Spinal cord (tissue), 10 donors: ENCODE measurements around the gene AGMO. TPM values are rescaled to one million over a fixed set of nuclear protein-coding genes. Genes with fewer than 3 reads are reported as not detected.

Experiments used
- DNase-seq, 6 donors: peaks; one replicate each; pipeline versions ENCODE4 v3.0.0 to v3.0.0-alpha.2; 2013 to 2015; ENCODE audit warnings: low spot score in 6 of 6, low read depth in 4 of 6
- H3K27ac ChIP-seq: one replicate; pipeline ENCODE4 v1.5.1; 2013; ENCODE audit warnings: low read depth, low read length, control low read depth
- H3K27me3 ChIP-seq: one replicate; pipeline ENCODE4 v1.6.1; 2013; ENCODE audit warnings: low read length; ENCODE audit not compliant: control insufficient read depth, insufficient read depth
- H3K36me3 ChIP-seq: one replicate; pipeline ENCODE4 v1.6.1; 2013; ENCODE audit warnings: low read length; ENCODE audit not compliant: control insufficient read depth, insufficient read depth
- H3K4me1 ChIP-seq: one replicate; pipeline ENCODE4 v1.6.1; 2013; ENCODE audit warnings: low read length; ENCODE audit not compliant: control insufficient read depth, insufficient read depth
- H3K4me3 ChIP-seq: one replicate; pipeline ENCODE4 v1.5.1; 2013; ENCODE audit warnings: low read depth, low read length, control low read depth
- H3K9me3 ChIP-seq: one replicate; pipeline ENCODE4 v1.6.1; 2013; ENCODE audit warnings: low read length; ENCODE audit not compliant: control insufficient read depth, insufficient read depth
- WGBS: methylation state at CpG from one replicate; pipeline ENCODE4 v1.1.5; 2013; ENCODE audit warnings: missing lambda C conversion rate; ENCODE audit not compliant: insufficient coverage; 5-methylcytosine and 5-hydroxymethylcytosine counted together
- long read RNA-seq, 4 donors: transcript quantifications; one replicate each; lab custom pipeline, GENCODE V29; 2026
- polyA plus RNA-seq, 2 donors: library from polyadenylated mRNA; unstranded; fragments of 120-200 nt; gene quantifications; one replicate each; pipeline ENCODE4 v1.2.1, GENCODE V29; 2013; ENCODE audit not compliant: insufficient read length in 2 of 2
- total RNA-seq, 2 donors: library from RNA; depleted of rRNA in 1 of 2; stranded (reverse); fragments of 120-200 nt in 1 of 2; fragments of >200 nt in 1 of 2; gene quantifications; one replicate each; pipeline versions ENCODE4 v1.2.3 to v1.2.4, GENCODE V29; 2013 to 2014
- donor health status: healthy.

The AGMO gene
- total RNA-seq = 1 to 10 TPM; 1.8 to 2.9 TPM
- under 1 TPM; 0.30 to 0.32 TPM for polyA plus RNA-seq
- long read RNA-seq, donor 1 = 0 reads
- long read RNA-seq, donor 2 = 0 reads
- long read RNA-seq, donor 3 = 0 reads
- long read RNA-seq, donor 4 = 0 reads

- Histone ChIP-seq H3K4me1 (no peaks in the 10 kb centered on the region), H3K27me3 (no peaks in the 10 kb centered on the region), H3K4me3 (no peak within 1 kb of the TSS), H3K27ac (peak within 1 kb of the TSS; percentile 72), H3K9me3 (no peaks in the 10 kb centered on the region), H3K36me3 (no peaks in the 10 kb centered on the region)
- DNase-seq = peak in 2 of 6 donors; percentile 50 to 60
- no CpG with 5 or more reads among the region's 5 CpGs for WGBS
Measured at GRCh38 chr7:15561835-15562234, at the start of gene AGMO. Gene AGMO (minus strand): TSS chr7:15562015.

GRCh38 chr7:15610503-15610902 is 48.7 kb upstream of the AGMO start:
- DNase-seq = peak in 1 of 6 donors; percentile 67
- H3K4me3 ChIP-seq = no peak overlapping the region
- no CpG with 5 or more reads among the region's 2 CpGs for WGBS
- no peaks in the 10 kb centered on the region for H3K27me3 ChIP-seq
- no peaks in the 10 kb centered on the region for H3K4me1 ChIP-seq
- no peaks in the 10 kb centered on the region for H3K9me3 ChIP-seq
- no peak overlapping the region for H3K27ac ChIP-seq
- no peaks in the 10 kb centered on the region for H3K36me3 ChIP-seq

- WGBS = no CpG with 5 or more reads among the region's 2 CpGs
- no peak overlapping the region for H3K4me3 ChIP-seq
- H3K4me1 ChIP-seq = no peaks in the 10 kb centered on the region
- no peaks in the 10 kb centered on the region for H3K27me3 ChIP-seq
- DNase-seq = no peak
- H3K9me3 ChIP-seq = no peaks in the 10 kb centered on the region
- no peak overlapping the region for H3K27ac ChIP-seq
- no peaks in the 10 kb centered on the region for H3K36me3 ChIP-seq
Measured at GRCh38 chr7:15609287-15609686, 47.5 kb upstream of the AGMO start.

GRCh38 chr7:15607529-15608210 is 45.9 kb upstream of the AGMO start:
- Histone ChIP-seq H3K27me3 (no peaks in the 10 kb centered on the region), H3K4me3 (no peak overlapping the region), H3K9me3 (no peaks in the 10 kb centered on the region), H3K4me1 (no peaks in the 10 kb centered on the region), H3K27ac (no peak overlapping the region), H3K36me3 (no peaks in the 10 kb centered on the region)
- no peak for DNase-seq
- WGBS = no CpG with 5 or more reads among the region's 5 CpGs

GRCh38 chr7:15606561-15606960 is 44.7 kb upstream of the AGMO start:
- no peaks in the 10 kb centered on the region for H3K36me3 ChIP-seq
- WGBS = no CpG with 5 or more reads among the region's 3 CpGs
- no peaks in the 10 kb centered on the region for H3K4me1 ChIP-seq
- no peak overlapping the region for H3K27ac ChIP-seq
- H3K27me3 ChIP-seq = no peaks in the 10 kb centered on the region
- no peak overlapping the region for H3K4me3 ChIP-seq
- H3K9me3 ChIP-seq = no peaks in the 10 kb centered on the region
- no peak for DNase-seq

GRCh38 chr7:15604166-15604565 is 42.4 kb upstream of the AGMO start:
- Histone ChIP-seq H3K4me1 (no peaks in the 10 kb centered on the region), H3K9me3 (no peaks in the 10 kb centered on the region), H3K36me3 (no peaks in the 10 kb centered on the region), H3K27ac (no peak overlapping the region), H3K27me3 (no peaks in the 10 kb centered on the region), H3K4me3 (no peak overlapping the region)
- no peak for DNase-seq
- no CpG with 5 or more reads among the region's 1 CpG for WGBS

- Histone ChIP-seq H3K27ac (no peak overlapping the region), H3K9me3 (no peaks in the 10 kb centered on the region), H3K36me3 (no peaks in the 10 kb centered on the region), H3K4me1 (no peaks in the 10 kb centered on the region), H3K4me3 (no peak overlapping the region), H3K27me3 (no peaks in the 10 kb centered on the region)
- no peak for DNase-seq
- 100% methylated on average over 2 of the region's 2 CpGs for WGBS
Measured at GRCh38 chr7:15603124-15603523, 41.3 kb upstream of the AGMO start.

GRCh38 chr7:15602236-15602635 is 40.4 kb upstream of the AGMO start:
- no peak overlapping the region for H3K27ac ChIP-seq
- H3K9me3 ChIP-seq = no peaks in the 10 kb centered on the region
- H3K4me3 ChIP-seq = no peak overlapping the region
- peak in 2 of 6 donors; percentile 41 to 73 for DNase-seq
- H3K27me3 ChIP-seq = no peaks in the 10 kb centered on the region
- no CpG with 5 or more reads among the region's 1 CpG for WGBS
- H3K36me3 ChIP-seq = no peaks in the 10 kb centered on the region
- no peaks in the 10 kb centered on the region for H3K4me1 ChIP-seq

GRCh38 chr7:15601175-15601574 is 39.4 kb upstream of the AGMO start:
- no peak for DNase-seq
- no peak overlapping the region for H3K27ac ChIP-seq
- WGBS = no CpG with 5 or more reads among the region's 1 CpG
- no peaks in the 10 kb centered on the region for H3K27me3 ChIP-seq
- no peaks in the 10 kb centered on the region for H3K4me1 ChIP-seq
- no peaks in the 10 kb centered on the region for H3K9me3 ChIP-seq
- H3K4me3 ChIP-seq = no peak overlapping the region
- H3K36me3 ChIP-seq = no peaks in the 10 kb centered on the region

- no peaks in the 10 kb centered on the region for H3K4me1 ChIP-seq
- no peak overlapping the region for H3K4me3 ChIP-seq
- WGBS = 65% methylated on average over 3 of the region's 4 CpGs
- DNase-seq = no peak
- H3K27me3 ChIP-seq = no peaks in the 10 kb centered on the region
- no peaks in the 10 kb centered on the region for H3K9me3 ChIP-seq
- no peak overlapping the region for H3K27ac ChIP-seq
- no peaks in the 10 kb centered on the region for H3K36me3 ChIP-seq
Measured at GRCh38 chr7:15600298-15600697, 38.5 kb upstream of the AGMO start.
